ENCODE data around the gene SLC24A3. TPM values are rescaled to one million over a fixed set of nuclear protein-coding genes. Genes with fewer than 3 reads are reported as not detected.

The SLC24A3 gene
- total and polyA plus RNA-seq, 7 donors: 0.92 to 20.8 (median 13.5) TPM

GRCh38 chr20:19256085-19256484, 43.6 kb downstream of the SLC24A3 start:
- peaks cover 0 to 33% (median 22%) of the 10 kb centered on the region in 4 donors for H3K4me1 ChIP-seq
- no peak overlapping the region for H3K4me3 ChIP-seq
- no peaks in the 10 kb centered on the region for H3K9me3 ChIP-seq
- H3K36me3 ChIP-seq: no peaks in the 10 kb centered on the region
- 84 to 87% methylated on average over 2 of the region's 2 CpGs for WGBS, 2 donors
- TF ChIP-seq EP300 (IDR thresholded peaks at IDR 0.05) (no peak), CTCF (IDR thresholded peaks at IDR 0.05) (no peak), POLR2AphosphoS5 (IDR thresholded peaks at IDR 0.05) (no peak), POLR2A (IDR thresholded peaks at IDR 0.05) (no peak)
- intact Hi-C loops (cut with DNase I): no loop called here
- DNase-seq: no peak
- H3K27ac ChIP-seq: no peak overlapping the region
- no peaks in the 10 kb centered on the region for H3K27me3 ChIP-seq

GRCh38 chr20:19256906-19257595, 44.6 kb downstream of the SLC24A3 start:
- Histone ChIP-seq H3K36me3 (no peaks in the 10 kb centered on the region), H3K27ac (no peak overlapping the region), H3K4me1 (peaks cover 0 to 23% (median 14%) of the 10 kb centered on the region in 4 donors), H3K9me3 (no peaks in the 10 kb centered on the region), H3K4me3 (no peak overlapping the region), H3K27me3 (no peaks in the 10 kb centered on the region)
- no peak for TF ChIP-seq CTCF (IDR thresholded peaks at IDR 0.05)
- no peak for TF ChIP-seq POLR2A (IDR thresholded peaks at IDR 0.05)
- TF ChIP-seq EP300 (IDR thresholded peaks at IDR 0.05): no peak
- TF ChIP-seq POLR2AphosphoS5 (IDR thresholded peaks at IDR 0.05): no peak
- DNase-seq: no peak
- intact Hi-C loops (cut with DNase I): no loop called here
- 37 to 76% methylated on average over 11 of the region's 11 CpGs for WGBS, 2 donors

GRCh38 chr20:19257865-19258264, 45.4 kb downstream of the SLC24A3 start:
- TF ChIP-seq POLR2AphosphoS5 (IDR thresholded peaks at IDR 0.05) (no peak), POLR2A (IDR thresholded peaks at IDR 0.05) (no peak), CTCF (IDR thresholded peaks at IDR 0.05) (no peak), EP300 (IDR thresholded peaks at IDR 0.05) (no peak)
- no peaks in the 10 kb centered on the region for H3K9me3 ChIP-seq

GRCh38 chr20:19259141-19259591, 46.7 kb downstream of the SLC24A3 start:
- Histone ChIP-seq H3K27ac (no peak overlapping the region), H3K9me3 (no peaks in the 10 kb centered on the region), H3K27me3 (no peaks in the 10 kb centered on the region), H3K4me1 (peaks cover 0 to 22% (median 10%) of the 10 kb centered on the region in 4 donors), H3K4me3 (no peak overlapping the region), H3K36me3 (no peaks in the 10 kb centered on the region)
- no peak for DNase-seq
- 79 to 88% methylated on average over 7 of the region's 7 CpGs for WGBS, 2 donors
- no peak for TF ChIP-seq EP300 (IDR thresholded peaks at IDR 0.05)
- TF ChIP-seq POLR2AphosphoS5 (IDR thresholded peaks at IDR 0.05): no peak
- no peak for TF ChIP-seq CTCF (IDR thresholded peaks at IDR 0.05)
- TF ChIP-seq POLR2A (IDR thresholded peaks at IDR 0.05): no peak
- intact Hi-C loops (cut with DNase I): no loop called here

More at GRCh38 chr20:19257865-19258264, 45.4 kb downstream of the SLC24A3 start:
- WGBS, 2 donors: 46 to 73% methylated on average over 6 of the region's 6 CpGs
- no peak overlapping the region for H3K4me3 ChIP-seq
- H3K4me1 ChIP-seq: peaks cover 0 to 16% (median 11%) of the 10 kb centered on the region in 4 donors
- H3K36me3 ChIP-seq: no peaks in the 10 kb centered on the region
- no peaks in the 10 kb centered on the region for H3K27me3 ChIP-seq
- DNase-seq: no peak
- intact Hi-C loops (cut with DNase I): no loop called here
- H3K27ac ChIP-seq: no peak overlapping the region

Measured in sigmoid colon (tissue), 7 donors.